VCaP (cell line): ENCODE results near the gene CRYL1.
A peak's percentile ranks its signal among the peaks of the same experiment; 100 is the strongest.

Experiments used
- H3K27ac ChIP-seq: fragments of 450-650 bp; 2 replicates; pipeline ENCODE4 v1.5.1; 2017
- TF ChIP-seq, protein P1 (sequence below): fragments of 450-650 bp; conservative IDR thresholded peaks from 2 replicates; pipeline ENCODE4 v1.5.1; 2017; ENCODE audit warnings: mild to moderate bottlenecking, moderate library complexity

The CRYL1 gene, protein sequence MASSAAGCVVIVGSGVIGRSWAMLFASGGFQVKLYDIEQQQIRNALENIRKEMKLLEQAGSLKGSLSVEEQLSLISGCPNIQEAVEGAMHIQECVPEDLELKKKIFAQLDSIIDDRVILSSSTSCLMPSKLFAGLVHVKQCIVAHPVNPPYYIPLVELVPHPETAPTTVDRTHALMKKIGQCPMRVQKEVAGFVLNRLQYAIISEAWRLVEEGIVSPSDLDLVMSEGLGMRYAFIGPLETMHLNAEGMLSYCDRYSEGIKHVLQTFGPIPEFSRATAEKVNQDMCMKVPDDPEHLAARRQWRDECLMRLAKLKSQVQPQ

GRCh38 chr13:20525601-20526544 is at the start of gene CRYL1:
TSS of gene CRYL1 (minus strand) at chr13:20525857. CDS start at chr13:20525794, 63 bp downstream.
- TF ChIP-seq, protein P1, sequence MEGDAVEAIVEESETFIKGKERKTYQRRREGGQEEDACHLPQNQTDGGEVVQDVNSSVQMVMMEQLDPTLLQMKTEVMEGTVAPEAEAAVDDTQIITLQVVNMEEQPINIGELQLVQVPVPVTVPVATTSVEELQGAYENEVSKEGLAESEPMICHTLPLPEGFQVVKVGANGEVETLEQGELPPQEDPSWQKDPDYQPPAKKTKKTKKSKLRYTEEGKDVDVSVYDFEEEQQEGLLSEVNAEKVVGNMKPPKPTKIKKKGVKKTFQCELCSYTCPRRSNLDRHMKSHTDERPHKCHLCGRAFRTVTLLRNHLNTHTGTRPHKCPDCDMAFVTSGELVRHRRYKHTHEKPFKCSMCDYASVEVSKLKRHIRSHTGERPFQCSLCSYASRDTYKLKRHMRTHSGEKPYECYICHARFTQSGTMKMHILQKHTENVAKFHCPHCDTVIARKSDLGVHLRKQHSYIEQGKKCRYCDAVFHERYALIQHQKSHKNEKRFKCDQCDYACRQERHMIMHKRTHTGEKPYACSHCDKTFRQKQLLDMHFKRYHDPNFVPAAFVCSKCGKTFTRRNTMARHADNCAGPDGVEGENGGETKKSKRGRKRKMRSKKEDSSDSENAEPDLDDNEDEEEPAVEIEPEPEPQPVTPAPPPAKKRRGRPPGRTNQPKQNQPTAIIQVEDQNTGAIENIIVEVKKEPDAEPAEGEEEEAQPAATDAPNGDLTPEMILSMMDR, result no peak
- H3K27ac ChIP-seq, result peak within 1 kb of the TSS; percentile 87

DNA sequence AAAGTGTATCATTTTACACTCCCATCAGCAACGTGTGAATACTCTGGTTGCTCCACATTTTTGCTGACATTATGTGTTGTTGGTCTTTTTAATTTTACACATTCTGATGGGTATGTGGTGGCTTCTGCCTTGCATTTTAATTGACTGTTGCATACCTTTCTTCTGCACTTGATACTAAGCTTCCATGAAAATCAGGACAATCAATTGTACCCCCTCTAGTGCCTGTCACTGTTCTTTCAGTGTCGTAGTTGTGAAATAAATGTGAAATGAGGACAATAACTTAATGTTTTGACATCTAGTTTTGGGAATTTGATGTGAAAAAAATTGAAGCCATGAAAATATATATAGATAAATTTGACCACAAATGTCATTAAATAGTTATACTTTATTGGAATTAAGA is 48.0 kb upstream of the CRYL1 start:
- TF ChIP-seq, protein P1, result no peak
- H3K27ac ChIP-seq, result no peak overlapping the region

GRCh38 chr13:20573186-20573585 is 47.5 kb upstream of the CRYL1 start:
- TF ChIP-seq, protein P1, result no peak
- no peak overlapping the region for H3K27ac ChIP-seq

DNA sequence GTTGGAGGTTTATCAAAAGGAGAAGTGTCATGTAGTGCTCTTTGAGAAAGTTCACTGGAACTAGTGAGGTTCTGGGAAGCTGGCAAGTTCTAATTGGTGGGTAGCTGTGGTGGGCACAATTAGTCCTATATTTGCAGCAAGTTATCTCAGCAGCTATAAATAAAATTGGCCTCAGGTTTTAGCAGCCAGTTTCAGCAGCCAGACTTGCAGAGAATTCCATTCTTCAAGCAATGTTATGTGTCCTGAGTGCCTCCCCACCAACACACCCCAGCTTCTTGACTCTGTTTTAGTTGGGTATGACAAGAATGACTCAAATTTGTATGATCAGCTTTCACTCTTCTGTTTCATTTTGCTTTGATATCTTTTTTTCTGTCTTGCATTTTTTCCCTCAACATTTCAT is 46.0 kb upstream of the CRYL1 start:
- H3K27ac ChIP-seq, result no peak overlapping the region
- TF ChIP-seq, protein P1, result no peak

GRCh38 chr13:20570517-20570916 is 44.9 kb upstream of the CRYL1 start:
- TF ChIP-seq, protein P1, result no peak
- no peak overlapping the region for H3K27ac ChIP-seq

GRCh38 chr13:20567881-20568528 is 42.3 kb upstream of the CRYL1 start:
- peak overlapping the region; percentile 89 for H3K27ac ChIP-seq
- TF ChIP-seq, protein P1, result no peak
